Spinal cord (tissue), 10 donors: ENCODE results near the gene RRP36. TPM values are rescaled to one million over a fixed set of nuclear protein-coding genes. Genes with fewer than 3 reads are reported as not detected.
A peak's percentile ranks its signal among the peaks of the same experiment; 100 is the strongest.

ENCODE experiments used
- DNase-seq, 6 donors: peaks; one replicate each; pipeline versions ENCODE4 v3.0.0 to v3.0.0-alpha.2; 2013 to 2015; ENCODE audit warnings: low spot score in 6 of 6, low read depth in 4 of 6
- H3K27ac ChIP-seq: one replicate; pipeline ENCODE4 v1.5.1; 2013; ENCODE audit warnings: low read depth, low read length, control low read depth
- H3K27me3 ChIP-seq: one replicate; pipeline ENCODE4 v1.6.1; 2013; ENCODE audit warnings: low read length; ENCODE audit not compliant: control insufficient read depth, insufficient read depth
- H3K36me3 ChIP-seq: one replicate; pipeline ENCODE4 v1.6.1; 2013; ENCODE audit warnings: low read length; ENCODE audit not compliant: control insufficient read depth, insufficient read depth
- H3K4me1 ChIP-seq: one replicate; pipeline ENCODE4 v1.6.1; 2013; ENCODE audit warnings: low read length; ENCODE audit not compliant: control insufficient read depth, insufficient read depth
- H3K4me3 ChIP-seq: one replicate; pipeline ENCODE4 v1.5.1; 2013; ENCODE audit warnings: low read depth, low read length, control low read depth
- H3K9me3 ChIP-seq: one replicate; pipeline ENCODE4 v1.6.1; 2013; ENCODE audit warnings: low read length; ENCODE audit not compliant: control insufficient read depth, insufficient read depth
- WGBS: methylation state at CpG from one replicate; pipeline ENCODE4 v1.1.5; 2013; ENCODE audit warnings: missing lambda C conversion rate; ENCODE audit not compliant: insufficient coverage; 5-methylcytosine and 5-hydroxymethylcytosine counted together
- polyA plus RNA-seq, 2 donors: library from polyadenylated mRNA; unstranded; fragments of 120-200 nt; gene quantifications; one replicate each; pipeline ENCODE4 v1.2.1, GENCODE V29; 2013; ENCODE audit not compliant: insufficient read length in 2 of 2
- total RNA-seq, 2 donors: library from RNA; depleted of rRNA in 1 of 2; stranded (reverse); fragments of 120-200 nt in 1 of 2; fragments of >200 nt in 1 of 2; gene quantifications; one replicate each; pipeline versions ENCODE4 v1.2.3 to v1.2.4, GENCODE V29; 2013 to 2014
- donor health status: healthy.

RRP36 gene
- total and polyA plus RNA-seq, 4 donors: 51.8 to 74.4 (median 71.5) TPM

DNA sequence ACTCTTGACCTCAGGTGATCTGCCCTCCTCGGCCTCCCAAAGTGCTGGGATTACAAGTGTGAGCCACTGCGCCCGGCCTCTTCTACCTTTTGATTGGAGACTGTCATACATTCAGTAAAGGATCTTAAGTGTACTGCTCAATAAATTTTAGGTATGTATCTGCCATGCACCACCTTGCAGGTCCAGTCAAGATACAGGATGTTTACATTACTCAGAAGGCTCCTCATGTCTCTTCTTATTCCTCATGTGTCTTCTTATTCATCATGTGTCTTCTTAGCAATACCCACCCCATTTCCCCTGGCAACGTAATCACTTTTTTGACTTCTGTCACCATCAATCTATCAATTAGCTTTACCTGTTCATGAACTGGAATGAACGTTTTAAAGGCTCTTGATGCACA is 15.6 kb upstream of the RRP36 start:
- Histone ChIP-seq H3K36me3 (peaks cover 76% of the 10 kb centered on the region), H3K4me1 (no peaks in the 10 kb centered on the region), H3K9me3 (no peaks in the 10 kb centered on the region), H3K27ac (no peak overlapping the region), H3K27me3 (no peaks in the 10 kb centered on the region), H3K4me3 (no peak overlapping the region)
- 94% methylated on average over 1 of the region's 5 CpGs for WGBS
- DNase-seq: no peak

DNA sequence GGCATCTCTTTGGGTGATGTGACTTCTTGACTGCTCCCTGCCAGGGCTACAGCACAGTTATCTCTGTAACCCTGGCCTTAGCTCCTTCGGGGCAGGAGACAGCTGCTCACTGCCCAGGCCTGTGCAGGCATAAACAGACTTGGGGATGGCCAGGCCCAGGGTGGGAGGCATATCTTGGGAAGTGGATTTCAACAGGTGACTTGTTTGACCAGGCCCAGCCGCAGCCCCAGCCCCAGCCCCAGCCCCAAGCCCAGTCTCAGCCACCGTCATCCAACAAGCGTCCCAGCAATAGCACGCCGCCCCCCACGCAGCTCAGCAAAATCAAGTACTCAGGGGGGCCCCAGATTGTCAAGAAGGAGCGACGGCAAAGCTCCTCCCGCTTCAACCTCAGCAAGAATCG is 15.2 kb upstream of the RRP36 start:
- Histone ChIP-seq H3K27me3 (no peaks in the 10 kb centered on the region), H3K27ac (no peak overlapping the region), H3K4me1 (no peaks in the 10 kb centered on the region), H3K9me3 (no peaks in the 10 kb centered on the region), H3K36me3 (peaks cover 78% of the 10 kb centered on the region), H3K4me3 (no peak overlapping the region)
- WGBS: 95% methylated on average over 10 of the region's 11 CpGs
- DNase-seq: no peak

DNA sequence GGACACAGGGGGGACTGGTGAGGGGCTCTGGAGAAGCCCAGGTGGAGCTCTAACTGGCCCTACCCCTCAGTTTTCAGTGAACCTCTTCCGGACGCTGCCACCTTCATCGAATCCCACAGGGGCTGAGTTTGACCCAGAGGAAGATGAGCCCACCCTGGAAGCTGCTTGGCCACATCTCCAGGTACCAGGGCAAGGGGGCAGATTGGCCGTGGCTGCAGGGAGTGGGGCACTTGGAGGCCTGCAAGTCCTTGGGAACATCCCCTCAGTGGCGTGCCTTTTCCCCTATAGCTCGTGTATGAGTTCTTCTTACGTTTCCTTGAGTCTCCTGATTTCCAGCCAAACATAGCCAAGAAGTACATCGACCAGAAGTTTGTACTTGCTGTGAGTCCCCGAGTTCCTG is 14.3 kb upstream of the RRP36 start:
- no peak for DNase-seq
- Histone ChIP-seq H3K36me3 (peaks cover 82% of the 10 kb centered on the region), H3K4me3 (no peak overlapping the region), H3K4me1 (peaks cover 7% of the 10 kb centered on the region), H3K27me3 (no peaks in the 10 kb centered on the region), H3K9me3 (no peaks in the 10 kb centered on the region), H3K27ac (no peak overlapping the region)
- 95% methylated on average over 7 of the region's 9 CpGs for WGBS

DNA sequence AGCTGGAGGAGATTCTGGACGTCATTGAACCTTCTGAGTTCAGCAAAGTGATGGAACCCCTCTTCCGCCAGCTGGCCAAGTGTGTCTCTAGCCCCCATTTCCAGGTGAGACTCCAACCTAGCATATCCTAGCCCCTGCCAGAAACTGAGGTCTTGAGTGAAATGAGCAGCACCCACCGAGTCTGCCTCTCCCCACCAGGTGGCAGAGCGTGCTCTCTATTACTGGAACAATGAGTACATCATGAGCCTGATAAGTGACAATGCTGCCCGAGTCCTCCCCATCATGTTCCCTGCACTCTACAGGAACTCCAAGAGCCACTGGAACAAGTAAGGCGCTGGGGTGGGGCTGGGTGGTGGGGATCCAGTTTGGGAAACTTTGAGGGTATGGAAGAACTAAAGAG is 12.3 kb upstream of the RRP36 start:
- no peak overlapping the region for H3K4me3 ChIP-seq
- H3K27ac ChIP-seq: no peak overlapping the region
- peaks cover 23% of the 10 kb centered on the region for H3K4me1 ChIP-seq
- peaks cover 74% of the 10 kb centered on the region for H3K36me3 ChIP-seq
- WGBS: 62% methylated on average over 5 of the region's 6 CpGs
- H3K9me3 ChIP-seq: no peaks in the 10 kb centered on the region
- H3K27me3 ChIP-seq: no peaks in the 10 kb centered on the region
- peak in 2 of 6 donors; percentile 43 to 71 for DNase-seq

DNA sequence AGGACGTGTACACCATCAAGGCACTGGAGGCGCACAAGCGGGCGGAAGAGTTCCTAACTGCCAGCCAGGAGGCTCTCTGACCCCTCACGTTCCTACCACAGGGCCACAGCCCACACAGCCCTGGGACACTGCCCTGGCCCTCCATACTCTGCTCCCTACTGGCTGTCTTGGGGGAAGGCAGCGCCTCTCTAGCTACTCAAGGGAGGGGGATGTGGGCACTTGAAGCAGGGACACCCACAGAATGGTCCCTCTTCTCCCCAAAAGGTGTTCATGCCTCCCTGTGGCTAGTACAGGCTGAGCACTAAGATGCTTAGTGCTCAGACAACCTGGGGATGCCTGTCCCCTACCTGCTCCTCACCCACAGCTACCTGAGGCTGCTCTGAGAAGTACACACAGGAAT is 10.2 kb upstream of the RRP36 start:
- WGBS: 82% methylated on average over 5 of the region's 6 CpGs

DNA sequence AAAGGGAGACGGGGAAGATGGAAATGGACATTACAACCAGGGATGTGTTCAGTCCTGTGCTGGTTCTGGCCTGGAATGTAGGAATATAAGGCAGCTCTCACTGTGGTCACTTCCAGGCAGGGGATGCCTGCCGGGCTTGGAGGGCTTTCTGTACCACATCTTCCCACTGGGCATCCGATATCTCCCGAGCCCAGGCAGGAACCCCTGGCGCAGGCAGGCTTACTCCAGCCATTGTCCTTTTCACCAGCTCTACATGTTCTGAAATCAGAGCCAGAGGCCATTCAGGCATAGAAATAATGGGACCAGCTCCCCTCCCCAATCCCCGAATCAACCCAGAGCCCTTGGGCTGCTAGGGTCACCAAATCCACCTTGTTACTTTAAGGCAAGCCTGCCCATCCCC is 9.1 kb upstream of the RRP36 start:
- no peak for DNase-seq
- Histone ChIP-seq H3K27me3 (no peaks in the 10 kb centered on the region), H3K36me3 (peaks cover 60% of the 10 kb centered on the region), H3K9me3 (no peaks in the 10 kb centered on the region), H3K27ac (no peak overlapping the region), H3K4me3 (no peak overlapping the region), H3K4me1 (peaks cover 51% of the 10 kb centered on the region)
- WGBS: 85% methylated on average over 5 of the region's 6 CpGs

More for the DNA sequence above, 10.2 kb upstream of the RRP36 start:
- Histone ChIP-seq H3K27ac (no peak overlapping the region), H3K4me3 (no peak overlapping the region), H3K36me3 (peaks cover 64% of the 10 kb centered on the region), H3K27me3 (no peaks in the 10 kb centered on the region), H3K9me3 (no peaks in the 10 kb centered on the region), H3K4me1 (peaks cover 41% of the 10 kb centered on the region)
- DNase-seq: no peak

DNA sequence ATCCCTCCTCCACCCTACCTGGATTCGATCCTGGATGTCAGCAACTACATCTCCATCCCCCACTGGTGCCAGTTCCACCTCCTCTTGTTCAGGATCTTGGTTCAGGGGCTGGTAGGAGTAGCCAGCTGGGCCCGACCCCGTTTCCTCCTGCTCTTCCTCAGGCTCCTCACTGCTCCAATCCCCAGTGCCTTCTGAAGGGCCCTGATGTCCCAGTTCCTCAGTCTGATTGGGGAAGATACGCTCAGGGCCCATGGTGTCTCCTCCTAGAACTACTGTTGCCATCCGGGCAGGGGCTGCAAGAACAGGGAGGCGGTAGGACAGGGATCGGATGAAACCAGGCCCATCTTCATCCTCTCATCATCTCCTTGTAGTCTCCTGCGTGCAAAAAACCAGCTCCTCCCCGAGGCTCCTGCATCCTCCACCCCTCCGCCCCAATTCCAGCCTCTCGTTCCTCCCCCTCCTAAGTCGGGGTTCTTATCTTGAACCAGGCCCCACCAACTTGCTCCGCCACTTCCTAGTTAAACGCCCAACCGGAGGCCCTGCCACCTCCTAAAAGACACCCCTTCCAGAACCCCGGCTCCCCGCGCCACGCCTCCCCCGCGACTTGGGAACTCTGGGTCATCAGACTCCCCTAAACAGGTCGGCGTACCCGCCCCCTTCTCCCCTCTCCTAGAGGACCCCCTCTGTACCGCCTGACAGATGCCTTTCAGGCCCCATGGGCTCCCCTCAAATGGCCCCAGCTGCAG is 8.2 kb upstream of the RRP36 start:
- 4% methylated on average over 25 of the region's 25 CpGs for WGBS
- Histone ChIP-seq H3K4me1 (peaks cover 51% of the 10 kb centered on the region), H3K36me3 (peaks cover 60% of the 10 kb centered on the region), H3K9me3 (no peaks in the 10 kb centered on the region), H3K27me3 (no peaks in the 10 kb centered on the region), H3K27ac (peak overlapping the region; percentile 67), H3K4me3 (peak overlapping the region; percentile 76)
- DNase-seq: peak in 1 of 6 donors; percentile 4

DNA sequence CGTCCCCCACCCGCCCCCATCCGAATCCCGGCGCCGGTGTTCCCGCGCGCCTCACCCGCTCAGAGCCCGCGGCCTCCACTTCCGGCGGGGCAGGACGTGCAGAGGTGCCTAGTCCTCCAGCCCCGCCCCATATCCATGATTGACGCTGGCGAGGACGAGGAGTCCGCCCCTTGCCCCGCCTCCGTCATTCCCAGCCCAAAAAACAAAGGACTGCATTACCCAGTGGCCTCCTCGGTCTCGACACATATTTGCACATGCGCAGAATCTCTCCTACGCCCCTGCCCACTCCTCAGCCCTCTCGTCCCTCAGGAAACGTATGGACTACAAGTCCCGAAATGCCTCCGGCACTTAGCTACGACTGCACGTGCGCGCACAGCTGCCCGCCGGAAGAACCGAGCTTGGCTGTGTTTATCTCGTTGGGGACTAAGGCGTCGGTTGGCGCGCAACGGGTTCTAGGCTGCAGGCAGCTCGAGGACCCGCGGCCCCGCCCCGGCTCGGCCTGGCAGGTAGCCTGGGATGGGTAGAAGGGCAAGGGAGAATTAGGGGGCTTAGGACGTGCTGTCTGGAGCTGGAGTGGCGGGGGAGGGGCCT is 7.5 kb upstream of the RRP36 start, which contains the start of the genes KLHDC3 and MEA1:
TSS of gene KLHDC3 (plus strand) at position 407 of the 591 bp plus-strand sequence. CDS start 2,944 bp downstream, outside the sequence.
TSS of gene MEA1 (minus strand) at position 104 of the 591 bp plus-strand sequence. CDS start 133 bp downstream, outside the sequence.
- Histone ChIP-seq H3K27ac (peak within 1 kb of the TSS; percentile 81), H3K36me3 (peaks cover 60% of the 10 kb centered on the region), H3K27me3 (no peaks in the 10 kb centered on the region), H3K9me3 (no peaks in the 10 kb centered on the region), H3K4me1 (peaks cover 51% of the 10 kb centered on the region), H3K4me3 (peak within 1 kb of the TSS; percentile 76)
- WGBS: under 1% methylated on average over 51 of the region's 51 CpGs
- DNase-seq: peak; percentile 97 to 100 (median 99)

DNA sequence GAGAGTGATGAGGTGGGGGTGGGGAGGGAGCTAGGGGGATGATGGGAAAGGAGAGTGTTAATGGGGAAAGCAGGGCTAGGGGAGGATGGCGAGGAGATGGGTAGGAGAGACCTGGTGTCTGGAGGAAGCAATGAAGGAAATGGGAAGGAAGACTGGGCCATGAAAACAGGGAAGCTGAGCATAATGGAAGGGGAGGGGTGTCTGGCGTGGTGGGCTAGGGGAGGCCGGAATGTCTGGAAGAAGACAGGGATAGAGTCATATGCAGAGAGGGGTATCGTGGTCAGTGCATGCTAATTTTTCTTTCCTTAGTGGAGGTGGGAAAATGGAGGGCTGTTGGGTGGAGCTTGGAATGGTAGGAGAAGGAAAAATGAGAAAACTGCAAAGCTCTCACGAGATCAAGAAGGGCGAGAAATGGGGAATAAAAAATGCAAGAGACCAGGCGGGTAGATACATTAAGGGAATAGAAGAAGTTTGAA is 7.0 kb upstream of the RRP36 start:
- H3K36me3 ChIP-seq: peaks cover 59% of the 10 kb centered on the region
- peak overlapping the region; percentile 81 for H3K27ac ChIP-seq
- peaks cover 51% of the 10 kb centered on the region for H3K4me1 ChIP-seq
- DNase-seq: peak in 1 of 6 donors; percentile 15
- H3K27me3 ChIP-seq: no peaks in the 10 kb centered on the region
- peak overlapping the region; percentile 76 for H3K4me3 ChIP-seq
- 2% methylated on average over 7 of the region's 7 CpGs for WGBS
- H3K9me3 ChIP-seq: no peaks in the 10 kb centered on the region
